Adrenal gland (tissue), 12 donors: Measurements from ENCODE around the gene ITCH. TPM values are rescaled to one million over a fixed set of nuclear protein-coding genes. Genes with fewer than 3 reads are reported as not detected.
"Not testable (repeated sequence)": the region's sequence is repeated elsewhere in the genome, so short reads cannot be mapped to it uniquely, and the experiment has no call there.

ENCODE experiments used
- DNase-seq, 7 donors: peaks; one replicate each; pipeline ENCODE4 v3.0.0-alpha.2; 2019 to 2020
- H3K27ac ChIP-seq, 5 donors: fragments of 200-600 bp; sonication (generic) in 4 of 5; 1 replicate in 3 of 5; 2 replicates in 2 of 5; pipeline versions ENCODE4 v1.5.1 to v1.8.0; 2016 to 2020; ENCODE audit warnings: mild to moderate bottlenecking in 1 of 5
- H3K27me3 ChIP-seq: fragments of 200-600 bp; 2 replicates; pipeline ENCODE4 v1.8.0; 2021
- H3K36me3 ChIP-seq, 2 donors: fragments of 200-600 bp; replicated peaks in 1 of 2; 1 replicate in 1 of 2; 2 replicates in 1 of 2; pipeline versions ENCODE4 v1.5.1 to v1.8.0; 2018 to 2022
- H3K4me1 ChIP-seq, 2 donors: fragments of 200-600 bp; replicated peaks in 1 of 2; 1 replicate in 1 of 2; 2 replicates in 1 of 2; pipeline versions ENCODE4 v1.5.1 to v1.8.0; 2018 to 2021
- H3K4me3 ChIP-seq, 4 donors: fragments of 200-600 bp; sonication (generic) in 3 of 4; one replicate each; pipeline ENCODE4 v1.5.1; 2016 to 2018
- H3K9me3 ChIP-seq, 3 donors: fragments of 200-600 bp; sonication (generic) in 1 of 3; replicated peaks in 1 of 3; 1 replicate in 2 of 3; 2 replicates in 1 of 3; pipeline versions ENCODE4 v1.5.1 to v1.8.0; 2016 to 2021
- CTCF ChIP-seq, 6 experiments: fragments of 450-650 bp in 4 of 6; fragments of 200-600 bp in 2 of 6; sonication (generic) in 1 of 6; IDR thresholded peaks; 1 replicate in 5 of 6; 2 replicates in 1 of 6; pipeline versions ENCODE4 v1.5.1 to v1.8.0; 2016 to 2021; ENCODE audit warnings: antibody characterized with exemption in 6 of 6, mild to moderate bottlenecking in 2 of 6, moderate library complexity in 1 of 6
- POLR2A ChIP-seq, 2 donors: fragments of 450-650 bp; IDR thresholded peaks; one replicate each; pipeline ENCODE4 v1.6.1; 2017; ENCODE audit warnings: antibody characterized with exemption in 2 of 2, mild to moderate bottlenecking in 2 of 2, moderate library complexity in 1 of 2
- WGBS, 4 donors: extraction: QIAGEN DNeasy Blood & Tissue Kit in 2 of 4; methylation state at CpG; one replicate each; pipeline versions ENCODE4 v1.1.5 to v1.1.7; 2013 to 2017; 5-methylcytosine and 5-hydroxymethylcytosine counted together
- intact Hi-C, 2 donors: fragments of 100-400 bp; cut with DNase I; formaldehyde crosslinking; loops; one replicate each; pipeline versions ENCODE4 v1.14.1 to v1.15.0; 2022 to 2023
- polyA plus RNA-seq, 3 donors: library from polyadenylated mRNA; stranded (reverse); fragments of 200-250 nt in 2 of 3; fragments of 350-450 nt in 1 of 3; fragmentation: Illumina TruSeq in 1 of 3; extraction: RNeasy Lipid Tissue Mini Kit (QIAGEN cat#74804) in 1 of 3; gene quantifications; one replicate each; pipeline ENCODE4 v1.2.3, GENCODE V29; 2013 to 2014
- total RNA-seq, 9 donors: library from RNA; depleted of rRNA in 4 of 9; stranded (reverse); fragments of >200 nt in 4 of 9; fragments of 120-200 nt in 1 of 9; fragmentation: NEBNext Ultra II Directional in 1 of 9; extraction: Animal tissue kit (Norgen Biotek cat#: 25700) in 1 of 9; gene quantifications; one replicate each; pipeline versions ENCODE4 v1.1.0 to v1.2.4, GENCODE V29; 2013 to 2023
- donor health status: healthy with polysubstance abuse.
- donor health status: Bipolar disorder and iron deficiency.
- donor health status: DM: yes; HTN: yes; CAD: no.
- donor health status: DM: no; HTN: no; CAD: no.
- donor health status: DM: no; HTN: no; CAD: no.
- donor health status: DM: yes; HTN: yes; CAD: no.

The ITCH gene
- total and polyA plus RNA-seq, 12 donors: 5.8 to 67.6 (median 52.7) TPM

- peaks cover 4 to 24% of the 10 kb centered on the region in 2 donors for H3K4me1 ChIP-seq
- TF ChIP-seq POLR2A (IDR thresholded peaks at IDR 0.05) (no peak), CTCF (IDR thresholded peaks at IDR 0.05) (no peak)
- H3K27ac ChIP-seq: no peak overlapping the region
- intact Hi-C loops: no loop called here
- H3K27me3 ChIP-seq: no peaks in the 10 kb centered on the region
- DNase-seq: no peak
- 75 to 92% (median 85%) methylated on average over 9 of the region's 9 CpGs for WGBS, 4 donors
- H3K4me3 ChIP-seq: no peak overlapping the region
- no peaks in the 10 kb centered on the region for H3K9me3 ChIP-seq
- peaks cover 0 to 26% of the 10 kb centered on the region in 2 donors for H3K36me3 ChIP-seq
Measured at GRCh38 chr20:34407962-34408474, 44.9 kb downstream of the ITCH start.

- Histone ChIP-seq H3K4me1 (peaks cover 0 to 11% of the 10 kb centered on the region in 2 donors), H3K9me3 (no peaks in the 10 kb centered on the region), H3K27ac (no peak overlapping the region), H3K27me3 (no peaks in the 10 kb centered on the region), H3K36me3 (peaks cover 0 to 49% of the 10 kb centered on the region in 2 donors), H3K4me3 (no peak overlapping the region)
- WGBS, 4 donors: 94 to 98% (median 96%) methylated on average over 6 of the region's 6 CpGs
- no peak for TF ChIP-seq POLR2A (IDR thresholded peaks at IDR 0.05)
- TF ChIP-seq CTCF (IDR thresholded peaks at IDR 0.05): no peak
- intact Hi-C loops: no loop called here
- no peak for DNase-seq
Measured at GRCh38 chr20:34410336-34410735, 47.3 kb downstream of the ITCH start.

GRCh38 chr20:34412453-34412852 lies 49.4 kb downstream of the ITCH start:
- peaks cover 0 to 8% of the 10 kb centered on the region in 2 donors for H3K4me1 ChIP-seq
- H3K9me3 ChIP-seq: no peaks in the 10 kb centered on the region
- intact Hi-C loops: no loop called here
- H3K27ac ChIP-seq: no peak overlapping the region
- peaks cover 0 to 55% of the 10 kb centered on the region in 2 donors for H3K36me3 ChIP-seq
- H3K27me3 ChIP-seq: no peaks in the 10 kb centered on the region
- no peak overlapping the region for H3K4me3 ChIP-seq
- DNase-seq: no peak
- TF ChIP-seq CTCF (IDR thresholded peaks at IDR 0.05) (no peak), POLR2A (IDR thresholded peaks at IDR 0.05) (no peak)
- 89 to 93% (median 91%) methylated on average over 3 of the region's 3 CpGs for WGBS, 4 donors

- H3K9me3 ChIP-seq, H3K4me1 ChIP-seq, H3K27me3 ChIP-seq, H3K4me3 ChIP-seq, DNase-seq, intact Hi-C loops: not testable (repeated sequence)
- peaks cover 0 to 60% of the 10 kb centered on the region in 2 donors for H3K36me3 ChIP-seq
- WGBS, 4 donors: 94 to 97% (median 95%) methylated on average over 10 of the region's 10 CpGs
- peak overlapping the region in 1 of 5 donors; percentile 20 for H3K27ac ChIP-seq
Measured at GRCh38 chr20:34414525-34414924, 51.5 kb downstream of the ITCH start.

GRCh38 chr20:34415079-34415478 lies 52.0 kb downstream of the ITCH start:
- Histone ChIP-seq H3K27me3 (no peaks in the 10 kb centered on the region), H3K36me3 (peaks cover 0 to 56% of the 10 kb centered on the region in 2 donors), H3K27ac (peak overlapping the region in 1 of 5 donors; percentile 20), H3K4me3 (no peak overlapping the region), H3K9me3 (no peaks in the 10 kb centered on the region), H3K4me1 (peaks cover 0 to 8% of the 10 kb centered on the region in 2 donors)
- intact Hi-C loops: no loop called here
- no peak for TF ChIP-seq POLR2A (IDR thresholded peaks at IDR 0.05)
- TF ChIP-seq CTCF (IDR thresholded peaks at IDR 0.05): no peak
- WGBS, 4 donors: 81 to 87% (median 83%) methylated on average over 3 of the region's 3 CpGs
- no peak for DNase-seq
